HCT116 (cell line): ENCODE measurements around the gene HLA-B. TPM values are rescaled to one million over a fixed set of nuclear protein-coding genes. Genes with fewer than 3 reads are reported as not detected.

Experiments
- ATAC-seq: fragments of 200-7000 bp; cut with Tn5 transposase; 2 replicates; pipeline ENCODE4 v1.9.1; 2020; ENCODE audit warnings: mild to moderate bottlenecking, moderate library complexity
- BruUV-seq: library from RNA; stranded (reverse); fragments of 400-500 nt; replicated peaks from 2 replicates; lab custom pipeline; 2021; lab: Mats Ljungman, UMichigan
- CTCF ChIA-PET: fragments of 300-600 bp; sonication (Branson Sonifier 250); formaldehyde crosslinking; loops from one replicate; lab custom pipeline; 2021; ENCODE audit warnings: antibody characterized with exemption; lab: Charles Lee
- POLR2A ChIA-PET: fragments of 300-600, 350-600 bp; sonication (Branson Sonifier 250); formaldehyde crosslinking; loops from one replicate; lab custom pipeline; 2021; ENCODE audit warnings: antibody characterized with exemption; lab: Charles Lee
- RAD21 ChIA-PET, 2 experiments: fragments of 300-600 bp; sonication (Branson Sonifier 250); formaldehyde crosslinking; loops; one replicate each; lab custom pipeline; 2023; ENCODE audit warnings: low total read pairs in 2 of 2; ENCODE audit not compliant: uncharacterized antibody in 2 of 2, unreplicated experiment in 2 of 2, low non-redundant PET in 1 of 2; lab: Charles Lee
- DNase-seq: peaks from one replicate; pipeline ENCODE4 v3.0.0-alpha.2; 2010; ENCODE audit warnings: low read depth, low spot score
- H2AFZ ChIP-seq: fragments of 200-600 bp; shearing (Covaris generic), sonication (generic); 2 replicates; pipeline ENCODE4 v1.6.1; 2017; ENCODE audit warnings: low read depth, mixed run types, mixed read lengths, antibody characterized with exemption, low read length; ENCODE audit not compliant: poor library complexity, severe bottlenecking
- H3K27ac ChIP-seq: 2 replicates; pipeline ENCODE4 v1.5.1; 2012; ENCODE audit warnings: low read depth, low read length
- H3K27me3 ChIP-seq: fragments of 200-600 bp; sonication (generic); 2 replicates; pipeline ENCODE4 v1.6.1; 2016; ENCODE audit warnings: mixed run types, low read length, mixed read lengths; ENCODE audit not compliant: insufficient read depth
- H3K36me3 ChIP-seq, 2 experiments: fragments of 200-500 bp in 1 of 2; fragments of 200-600 bp in 1 of 2; sonication (Bioruptor generic) in 1 of 2; sonication (generic) in 1 of 2; 2 replicates each; pipeline versions ENCODE4 v1.5.1 to v1.6.1; 2014 to 2016; ENCODE audit warnings: low read length in 2 of 2, inconsistent platforms in 1 of 2, mixed read lengths in 1 of 2, mixed run types in 1 of 2; ENCODE audit not compliant: insufficient read depth in 2 of 2, control insufficient read depth in 1 of 2
- H3K4me1 ChIP-seq, 2 experiments: fragments of 200-600 bp in 1 of 2; sonication (generic) in 1 of 2; 2 replicates each; pipeline versions ENCODE4 v1.5.1 to v1.6.1; 2012 to 2017; ENCODE audit warnings: low read length in 2 of 2, inconsistent platforms in 1 of 2, mild to moderate bottlenecking in 1 of 2, mixed read lengths in 1 of 2, mixed run types in 1 of 2, moderate library complexity in 1 of 2; ENCODE audit not compliant: insufficient read depth in 2 of 2, control insufficient read depth in 1 of 2
- H3K4me2 ChIP-seq: fragments of 200-600 bp; sonication (generic); 2 replicates; pipeline ENCODE4 v1.6.1; 2017; ENCODE audit warnings: mixed run types, low read length, mixed read lengths
- H3K4me3 ChIP-seq, 2 experiments: fragments of 200-600 bp in 1 of 2; sonication (generic) in 1 of 2; replicated peaks in 1 of 2; 2 replicates each; pipeline ENCODE4 v1.5.1; 2011 to 2016; ENCODE audit warnings: low read length in 2 of 2, control low read depth in 1 of 2, low read depth in 1 of 2, mild to moderate bottlenecking in 1 of 2, mixed read lengths in 1 of 2, mixed run types in 1 of 2
- H3K79me2 ChIP-seq: fragments of 200-600 bp; sonication (generic); 2 replicates; pipeline ENCODE4 v1.6.1; 2017; ENCODE audit warnings: mild to moderate bottlenecking, mixed run types, low read length, moderate library complexity, mixed read lengths; ENCODE audit not compliant: insufficient read depth
- H3K9ac ChIP-seq: fragments of 200-600 bp; sonication (generic); 2 replicates; pipeline ENCODE4 v1.6.1; 2016; ENCODE audit warnings: low read length, mixed read lengths
- H3K9me2 ChIP-seq: fragments of 200-600 bp; sonication (generic), shearing (Covaris generic); 2 replicates; pipeline ENCODE4 v1.6.1; 2017; ENCODE audit warnings: mixed run types, mild to moderate bottlenecking, moderate library complexity; ENCODE audit not compliant: insufficient read depth
- H3K9me3 ChIP-seq, 2 experiments: fragments of 200-500 bp in 1 of 2; fragments of 200-600 bp in 1 of 2; sonication (Bioruptor generic) in 1 of 2; sonication (generic) in 1 of 2; 2 replicates each; pipeline ENCODE4 v1.6.1; 2014 to 2017; ENCODE audit warnings: low read length in 2 of 2, mixed read lengths in 2 of 2, inconsistent platforms in 1 of 2, low read depth in 1 of 2, mild to moderate bottlenecking in 1 of 2, mixed run types in 1 of 2, moderate library complexity in 1 of 2; ENCODE audit not compliant: control insufficient read depth in 1 of 2, insufficient read depth in 1 of 2
- H4K20me1 ChIP-seq: fragments of 200-600 bp; sonication (generic), shearing (Covaris generic); 2 replicates; pipeline ENCODE4 v1.6.1; 2017; ENCODE audit warnings: mixed run types, mild to moderate bottlenecking, moderate library complexity; ENCODE audit not compliant: insufficient read depth
- ATF3 ChIP-seq: IDR thresholded peaks from 2 replicates; pipeline ENCODE4 v1.6.1; 2012
- CBX3 ChIP-seq: IDR thresholded peaks from 2 replicates; pipeline ENCODE4 v1.6.1; 2012; ENCODE audit warnings: low read depth
- CEBPB ChIP-seq: IDR thresholded peaks from 2 replicates; pipeline ENCODE4 v1.6.1; 2012; ENCODE audit warnings: low read depth
- CTCF ChIP-seq, 3 experiments: fragments of 200-600 bp in 1 of 3; sonication (generic) in 1 of 3; IDR thresholded peaks in 2 of 3; conservative IDR thresholded peaks in 1 of 3; 2 replicates each; pipeline ENCODE4 v1.5.1; 2012 to 2017; ENCODE audit warnings: low read depth in 2 of 3, low read length in 2 of 3, antibody characterized with exemption in 1 of 3, borderline replicate concordance in 1 of 3, control low read depth in 1 of 3, mild to moderate bottlenecking in 1 of 3, mixed read lengths in 1 of 3, mixed run types in 1 of 3, moderate library complexity in 1 of 3; ENCODE audit not compliant: insufficient read depth in 1 of 3
- EGR1 ChIP-seq: IDR thresholded peaks from 2 replicates; pipeline ENCODE4 v1.6.1; 2012; ENCODE audit warnings: low read depth
- ELF1 ChIP-seq: IDR thresholded peaks from 2 replicates; pipeline ENCODE4 v1.6.1; 2012; ENCODE audit warnings: low read depth, borderline replicate concordance
- EZH2 ChIP-seq: fragments of 200-600 bp; sonication (generic); IDR thresholded peaks from 2 replicates; pipeline ENCODE4 v1.6.1; 2017; ENCODE audit warnings: antibody characterized with exemption, mixed run types
- EZH2phosphoT487 ChIP-seq: fragments of 200-600 bp; IDR thresholded peaks from 2 replicates; pipeline ENCODE4 v1.6.1; 2018; ENCODE audit warnings: antibody characterized with exemption, borderline replicate concordance
- FOSL1 ChIP-seq: IDR thresholded peaks from 2 replicates; pipeline ENCODE4 v1.6.1; 2012; ENCODE audit warnings: low read depth
- JUND ChIP-seq: IDR thresholded peaks from 2 replicates; pipeline ENCODE4 v1.6.1; 2012
- MAX ChIP-seq: IDR thresholded peaks from 2 replicates; pipeline ENCODE4 v1.6.1; 2012
- POLR2A ChIP-seq: IDR thresholded peaks from 2 replicates; pipeline ENCODE4 v1.7.0; 2011; ENCODE audit warnings: borderline replicate concordance; ENCODE audit not compliant: insufficient read depth, insufficient read length; ENCODE audit errors: extremely low read depth
- POLR2AphosphoS5 ChIP-seq: IDR thresholded peaks from 2 replicates; pipeline ENCODE4 v1.6.1; 2011; ENCODE audit warnings: mild to moderate bottlenecking, low read depth, low read length, moderate library complexity
- RAD21 ChIP-seq: IDR thresholded peaks from 2 replicates; pipeline ENCODE4 v1.6.1; 2012; ENCODE audit warnings: low read depth, mild to moderate bottlenecking
- REST ChIP-seq: IDR thresholded peaks from 2 replicates; pipeline ENCODE4 v1.6.1; 2012; ENCODE audit warnings: low read depth
- SIN3A ChIP-seq: IDR thresholded peaks from 2 replicates; pipeline ENCODE4 v1.6.1; 2012; ENCODE audit warnings: low read depth
- SP1 ChIP-seq: IDR thresholded peaks from 2 replicates; pipeline ENCODE4 v1.6.1; 2012; ENCODE audit warnings: low read depth
- TCF7L2 ChIP-seq: IDR thresholded peaks from 2 replicates; pipeline ENCODE4 v1.7.0; 2011; ENCODE audit warnings: borderline replicate concordance, inconsistent platforms; ENCODE audit not compliant: insufficient read depth, insufficient read length; ENCODE audit errors: extremely low read depth
- ZFX ChIP-seq: fragments of 450-650 bp; IDR thresholded peaks from 2 replicates; pipeline ENCODE4 v1.6.1; 2017
- ZNF274 ChIP-seq: fragments of 200-500 bp; sonication (Bioruptor generic); IDR thresholded peaks from 2 replicates; pipeline ENCODE4 v1.6.1; 2014; ENCODE audit warnings: mild to moderate bottlenecking, low read depth, low read length, inconsistent platforms
- intact Hi-C: fragments of 100-400 bp; cut with micrococcal nuclease; formaldehyde crosslinking; loops from 2 replicates; pipeline ENCODE4 v1.10.0; 2022
- total RNA-seq: library from RNA; stranded (reverse); gene quantifications from one replicate; pipeline ENCODE4 v1.2.1, GENCODE V29; 2021; ENCODE audit not compliant: unreplicated experiment

The HLA-B gene
- total RNA-seq, 1 experiment from 2014 or later = 381 TPM

- Histone ChIP-seq H3K27me3 (peaks cover 3% of the 10 kb centered on the region; the same call in 1 of the 2 replicates), H3K36me3 (no peaks in the 10 kb centered on the region), H3K79me2 (no peaks in the 10 kb centered on the region), H3K9ac (no peak overlapping the region), H3K9me2 (no peaks in the 10 kb centered on the region), H4K20me1 (no peaks in the 10 kb centered on the region), H3K4me1 (no peaks in the 10 kb centered on the region), H3K27ac (no peak overlapping the region), H3K4me3 (no peak overlapping the region), H2AFZ (no peak overlapping the region), H3K9me3 (no peaks in the 10 kb centered on the region), H3K4me2 (no peak overlapping the region)
- ChIA-PET POLR2A (no interaction called here), CTCF (no interaction called here), RAD21 (no interaction called here)
- no peak for DNase-seq
- ATAC-seq = no peak
- TF ChIP-seq ZNF274 (no peak), ELF1 (no peak), MAX (no peak), ATF3 (no peak), CTCF (IDR thresholded peaks at IDR 0.05 in 2 of 3, conservative IDR thresholded peaks at IDR 0.05 in 1 of 3; ENCODE audit: borderline replicate concordance in 1 of 3, insufficient read depth in 1 of 3, low read depth in 2 of 3, low read length in 2 of 3) (no peak), CEBPB (no peak), ZFX (no peak), JUND (no peak), FOSL1 (no peak), SIN3A (no peak), POLR2AphosphoS5 (no peak), REST (no peak), EZH2phosphoT487 (no peak), EGR1 (no peak), TCF7L2 (no peak), RAD21 (no peak), SP1 (no peak), CBX3 (no peak), POLR2A (no peak), EZH2 (no peak)
- BruUV-seq = no TSS peak
- intact Hi-C loops = no loop called here
These were observed 29.1 kb upstream of the HLA-B start for GRCh38 chr6:31386099-31386498.
